ENCODE results near the gene FUT1. TPM values are rescaled to one million over a fixed set of nuclear protein-coding genes. Genes with fewer than 3 reads are reported as not detected.
"Not testable (repeated sequence)": the region's sequence is repeated elsewhere in the genome, so short reads cannot be mapped to it uniquely, and the experiment has no call there.

FUT1 gene
- polyA plus RNA-seq, 5 donors, result 4.5 to 7.0 (median 5.8) TPM

DNA sequence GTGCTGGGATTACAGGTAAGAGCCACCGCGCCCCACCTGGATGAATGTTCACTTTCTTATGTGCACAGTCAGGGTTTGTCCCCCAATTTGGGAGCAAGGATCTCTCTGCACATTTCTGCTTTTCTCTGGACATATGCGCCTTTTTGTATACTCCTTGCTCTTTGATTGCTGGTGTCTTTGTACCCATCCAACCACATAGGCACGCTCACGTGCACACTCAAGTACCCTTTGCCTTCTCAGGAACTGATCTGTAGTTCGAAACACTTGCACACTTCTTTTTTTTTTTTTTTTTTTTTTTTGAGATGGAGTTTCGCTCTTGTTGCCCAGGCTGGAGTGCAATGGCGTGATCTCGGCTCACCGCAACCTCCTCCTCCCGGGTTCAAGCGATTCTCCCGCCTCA is 34.3 kb downstream of the FUT1 start:
- not testable (repeated sequence) for DNase-seq

DNA sequence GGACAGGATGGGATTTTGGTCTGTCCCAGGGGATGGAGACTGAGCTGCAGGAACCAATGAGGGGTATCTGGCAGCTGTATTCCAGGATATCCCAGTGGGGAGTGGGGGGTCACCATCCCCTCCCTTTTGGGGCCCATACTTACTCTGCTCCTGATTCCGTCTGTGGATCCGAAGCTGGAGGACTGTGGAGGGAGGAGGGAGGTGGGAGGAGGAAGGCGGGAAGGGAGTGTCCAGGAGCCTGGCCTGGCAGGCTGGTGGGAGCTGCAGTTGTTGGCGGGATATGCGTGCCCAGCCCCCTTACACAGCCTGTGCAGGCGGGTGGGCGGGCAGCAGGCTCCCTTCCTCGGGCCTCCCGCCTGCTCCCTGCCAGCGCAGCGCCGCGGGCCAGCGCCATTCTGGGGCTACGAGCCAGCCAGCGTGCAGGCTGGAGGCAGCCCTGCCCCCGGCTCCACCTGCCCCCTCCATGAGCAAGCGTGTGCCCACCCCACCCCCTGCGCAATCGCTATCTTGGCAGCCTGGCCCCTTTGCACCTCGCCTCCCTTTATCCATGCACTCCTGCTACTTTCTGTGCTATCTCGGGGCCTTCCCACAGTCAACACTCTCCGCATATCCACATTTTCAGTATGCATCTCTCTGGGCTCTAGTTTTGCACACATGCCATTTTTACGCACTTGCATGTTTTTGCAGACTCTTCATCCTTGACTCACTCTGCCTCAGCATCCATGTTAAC is 35.7 kb downstream of the FUT1 start:
- peak; percentile 72 to 75 for DNase-seq

DNA sequence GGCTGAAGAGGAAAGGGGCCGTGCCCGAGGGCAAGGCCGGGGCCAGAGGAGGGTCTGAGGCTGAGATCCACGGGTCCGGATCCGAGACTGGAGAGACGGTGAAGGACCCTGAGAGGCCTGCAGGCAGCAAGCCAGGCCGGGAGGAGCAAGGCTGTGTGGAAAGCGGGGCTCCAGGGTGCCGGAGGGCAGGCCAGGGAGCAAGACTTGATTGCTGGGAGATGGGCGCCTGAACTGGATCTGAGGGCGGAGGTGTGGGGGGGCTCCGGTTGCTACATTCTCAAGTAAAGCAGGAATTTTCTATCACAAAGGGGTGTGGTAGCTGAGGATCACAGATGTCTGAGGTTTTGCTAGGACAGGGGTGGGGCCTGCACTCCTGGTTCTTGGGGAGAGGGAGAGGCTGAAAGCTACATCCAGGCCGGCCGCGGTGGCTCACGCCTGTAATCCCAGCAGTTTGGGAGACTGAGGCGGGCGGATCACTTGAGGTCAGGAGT is 36.7 kb downstream of the FUT1 start:
- no peak for DNase-seq

DNA sequence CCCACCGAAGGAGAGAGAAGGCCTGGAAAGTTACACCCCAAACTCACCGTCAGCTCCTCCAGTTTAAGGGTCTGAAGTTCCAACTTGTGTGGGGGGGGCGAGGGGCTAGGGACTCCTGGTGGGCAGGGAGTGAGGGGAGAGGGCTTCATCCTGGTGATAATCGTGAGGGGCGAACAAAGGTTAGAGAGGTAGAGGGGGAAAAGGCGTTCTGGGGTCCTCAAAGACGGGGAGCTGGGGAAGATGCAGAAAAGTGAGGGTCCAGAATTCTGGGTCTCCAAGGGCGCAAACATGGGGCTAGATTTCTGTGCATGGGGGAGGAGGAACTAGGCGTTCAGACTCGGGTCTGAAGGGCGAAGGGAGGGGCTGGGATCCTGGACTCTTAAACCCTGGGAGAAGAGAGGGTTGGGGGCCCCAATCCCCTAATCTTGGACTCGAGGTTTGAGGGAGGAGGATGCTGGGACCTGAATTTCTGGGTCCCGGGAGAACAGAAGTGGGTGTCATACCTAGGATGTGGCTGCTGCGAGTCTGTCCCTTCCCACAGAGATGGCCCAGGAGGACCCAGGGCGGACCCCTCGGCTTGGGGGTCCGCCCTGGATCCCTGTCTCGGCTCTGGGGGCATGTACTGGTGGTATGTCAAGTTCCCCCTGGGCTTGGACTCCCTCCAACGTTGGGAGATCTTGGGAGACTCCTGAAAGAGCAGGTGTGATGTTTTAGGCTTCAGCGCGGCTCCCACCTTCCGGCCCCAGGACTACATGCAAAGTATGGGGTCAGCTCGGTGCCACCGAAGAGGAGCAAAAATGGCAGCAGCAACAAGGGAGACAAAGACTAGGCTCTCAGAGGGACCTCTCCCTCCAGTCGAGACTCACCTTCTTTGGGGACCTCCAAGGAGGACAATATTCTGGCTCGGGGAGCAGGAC is 37.4 kb downstream of the FUT1 start:
- no peak for DNase-seq

DNA sequence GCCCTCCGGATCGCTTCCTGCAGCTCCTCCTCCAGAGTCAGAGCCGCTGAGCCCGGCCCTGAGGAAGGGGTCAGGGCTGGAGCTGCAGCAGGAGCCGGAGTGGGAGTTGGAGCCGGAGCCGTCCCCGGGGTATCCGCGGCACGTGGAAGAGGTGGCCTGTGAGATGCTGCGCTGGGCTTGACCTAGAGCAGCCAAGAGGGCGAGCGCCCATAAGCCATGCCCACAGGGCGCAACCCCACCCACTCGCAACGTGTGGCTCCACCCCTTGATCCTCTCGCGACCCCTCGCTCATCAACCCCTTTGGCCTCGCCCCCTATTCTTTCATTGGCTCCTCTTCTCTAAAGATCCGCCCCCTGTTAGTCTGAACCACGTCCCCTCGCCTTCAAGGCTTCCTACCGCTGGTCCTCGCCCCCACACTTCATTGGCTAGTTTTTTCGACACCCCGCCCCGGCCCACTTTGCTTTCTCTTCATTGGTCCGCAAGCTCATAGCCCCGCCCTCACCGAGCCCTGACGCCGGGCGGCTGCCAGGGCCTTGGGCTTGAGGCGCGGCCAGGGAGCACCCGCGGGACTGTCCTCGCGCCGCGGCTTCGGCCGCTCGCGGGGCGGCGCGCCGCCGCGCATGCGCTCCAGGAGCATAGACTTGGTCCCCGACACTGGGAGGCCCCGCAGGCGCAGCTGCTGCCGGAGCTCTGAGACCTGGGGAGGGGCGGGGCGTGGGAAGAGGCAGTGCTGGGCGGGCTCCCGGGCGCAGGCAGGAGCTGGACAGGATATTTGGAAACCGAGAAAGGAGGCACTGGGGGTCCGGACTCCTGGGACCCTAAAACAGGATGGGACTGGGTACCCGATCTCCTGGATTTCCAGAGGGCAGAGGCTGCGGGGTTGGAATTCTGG is 38.3 kb downstream of the FUT1 start:
- peak; percentile 100 for DNase-seq

DNA sequence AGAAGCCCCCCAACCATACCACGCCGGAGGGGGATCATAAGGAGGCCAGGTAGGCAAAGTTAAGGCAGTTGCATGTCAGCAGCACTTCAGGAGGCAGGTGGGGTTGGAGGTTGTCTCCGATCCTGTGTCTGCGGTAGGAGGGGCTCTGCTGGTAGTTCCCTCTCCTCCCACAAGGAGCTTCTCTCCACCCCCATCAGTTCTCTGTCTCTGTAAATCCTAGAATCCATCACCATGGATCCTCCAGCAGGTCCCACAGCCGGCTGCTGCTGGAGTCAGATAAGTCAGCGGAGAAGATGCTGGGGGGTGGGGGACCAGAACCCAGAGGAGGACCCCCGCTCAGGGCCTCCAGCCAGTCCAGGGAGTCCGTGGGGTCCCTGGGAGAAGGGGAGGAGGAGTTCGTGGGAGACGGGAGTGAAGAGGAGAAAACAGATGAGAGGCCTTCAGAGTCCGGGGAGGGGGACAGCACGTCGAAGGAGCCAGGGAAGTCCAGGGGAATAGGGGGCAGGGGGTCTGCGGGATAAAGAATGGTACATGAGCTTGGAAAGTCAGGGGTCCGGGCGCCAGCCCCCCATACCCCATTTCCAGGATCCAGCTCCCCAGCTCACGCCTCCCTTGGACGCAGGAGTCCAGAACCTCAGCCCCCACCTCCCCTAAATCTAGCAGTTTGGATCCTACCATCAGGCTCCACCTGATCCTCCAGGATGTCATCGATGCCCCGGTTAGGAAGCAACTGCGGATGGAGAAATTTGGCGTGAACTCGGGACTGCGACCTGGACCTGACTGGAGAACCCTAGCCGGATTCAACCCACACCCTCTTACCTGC is 39.2 kb downstream of the FUT1 start:
- DNase-seq, result no peak

DNA sequence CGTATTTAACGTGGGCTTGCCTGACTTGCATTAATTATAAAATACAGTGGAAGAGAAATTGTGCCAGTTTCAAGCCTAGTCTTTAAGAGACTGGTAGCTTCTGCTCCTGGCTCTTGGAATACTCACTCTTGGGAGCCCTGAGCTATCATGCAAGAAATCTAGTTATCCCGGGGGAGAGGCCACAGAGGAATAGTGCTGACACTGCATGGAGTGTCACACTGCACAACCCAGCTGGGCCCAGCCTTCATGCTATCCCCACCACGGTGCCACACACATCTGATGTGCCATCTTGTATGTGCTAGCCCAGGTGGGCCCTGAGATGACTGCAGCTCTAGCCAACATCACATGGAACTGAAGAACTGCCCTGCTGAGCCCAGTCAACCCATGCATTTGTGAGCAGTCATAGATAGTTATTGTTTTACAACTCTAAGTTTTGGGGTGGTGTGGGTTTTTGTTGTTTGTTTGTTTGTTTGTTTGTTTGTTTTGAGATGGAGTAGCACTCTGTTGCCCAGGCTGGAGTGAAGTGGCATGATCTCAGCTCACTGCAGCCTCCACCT is 41.3 kb downstream of the FUT1 start:
- DNase-seq, result no peak

DNA sequence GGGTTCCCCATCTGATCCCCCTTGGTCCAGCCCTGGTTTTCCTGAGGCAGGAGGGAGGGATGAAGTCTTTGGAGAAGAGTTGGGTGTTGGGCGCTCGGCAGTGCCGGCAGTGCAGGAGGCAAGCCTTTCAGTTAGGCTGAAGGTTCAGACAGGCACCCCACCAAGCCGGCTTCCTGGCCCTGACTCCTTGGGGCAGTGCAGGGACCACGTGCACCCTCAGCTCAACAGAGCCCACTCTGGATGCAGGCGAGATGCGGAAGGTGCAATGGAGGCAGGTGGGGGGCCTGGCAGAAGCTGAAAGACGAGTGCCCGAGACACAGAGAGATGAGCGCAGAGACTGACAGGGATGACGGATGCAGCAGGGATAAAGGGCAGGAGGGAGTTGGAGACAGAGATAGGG is 44.0 kb downstream of the FUT1 start:
- no peak for DNase-seq

DNA sequence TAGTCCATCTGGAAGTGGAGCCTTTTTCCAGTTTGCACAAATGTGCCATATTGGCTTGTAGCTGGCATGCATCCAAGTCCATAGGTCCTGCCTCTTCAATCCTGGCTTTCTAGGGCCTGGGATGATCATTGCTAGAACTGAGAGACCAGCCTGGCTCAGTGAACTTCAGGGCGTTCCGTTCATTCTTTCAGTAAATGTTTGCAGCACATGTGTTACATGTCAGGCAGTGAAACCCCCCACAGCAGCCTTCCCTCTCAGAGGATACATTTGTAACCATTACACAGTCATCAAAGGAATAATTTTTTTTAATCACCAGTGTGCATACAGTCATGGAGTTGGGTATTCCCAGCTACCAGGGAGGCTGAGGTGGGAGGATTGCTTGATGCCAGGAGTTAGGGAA is 47.0 kb downstream of the FUT1 start:
- DNase-seq, result no peak

DNA sequence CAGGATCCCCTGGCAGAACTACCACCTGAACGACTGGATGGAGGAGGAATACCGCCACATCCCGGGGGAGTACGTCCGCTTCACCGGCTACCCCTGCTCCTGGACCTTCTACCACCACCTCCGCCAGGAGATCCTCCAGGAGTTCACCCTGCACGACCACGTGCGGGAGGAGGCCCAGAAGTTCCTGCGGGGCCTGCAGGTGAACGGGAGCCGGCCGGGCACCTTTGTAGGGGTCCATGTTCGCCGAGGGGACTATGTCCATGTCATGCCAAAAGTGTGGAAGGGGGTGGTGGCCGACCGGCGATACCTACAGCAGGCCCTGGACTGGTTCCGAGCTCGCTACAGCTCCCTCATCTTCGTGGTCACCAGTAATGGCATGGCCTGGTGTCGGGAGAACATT is 49.1 kb downstream of the FUT1 start:
- no peak for DNase-seq

DNA sequence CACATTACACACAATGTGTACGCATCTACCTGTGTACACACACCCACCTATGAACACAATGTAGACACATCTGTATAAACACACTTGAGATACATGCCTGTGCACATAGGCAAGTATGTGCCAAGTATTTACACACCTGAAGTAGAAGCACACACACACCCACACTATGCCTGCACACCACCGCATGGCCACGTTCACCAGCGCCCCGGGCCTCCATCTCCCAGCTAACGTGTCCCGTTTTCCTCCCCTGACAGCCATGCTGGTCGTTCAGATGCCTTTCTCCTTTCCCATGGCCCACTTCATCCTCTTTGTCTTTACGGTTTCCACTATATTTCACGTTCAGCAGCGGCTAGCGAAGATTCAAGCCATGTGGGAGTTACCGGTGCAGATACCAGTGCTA is 49.7 kb downstream of the FUT1 start:
- DNase-seq, result no peak

DNA sequence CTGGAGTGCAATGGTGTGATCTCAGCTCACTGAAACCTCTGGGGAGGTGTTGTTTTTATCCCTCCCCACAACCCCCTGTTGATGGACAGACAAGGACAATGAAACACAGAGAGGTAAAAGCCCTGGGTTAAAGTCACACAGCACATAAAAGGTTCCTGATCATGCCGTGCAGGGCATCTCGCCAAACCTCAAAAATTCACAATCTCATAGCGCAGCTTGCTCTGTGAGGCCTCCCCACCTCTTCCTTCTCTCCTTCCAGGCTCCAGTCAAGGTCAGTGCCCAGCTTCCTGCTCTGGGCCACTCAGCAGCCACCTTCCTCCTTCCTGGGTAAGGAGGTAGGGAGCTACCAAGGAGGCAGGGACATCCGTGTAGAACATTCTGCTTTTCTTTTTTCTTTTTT is 54.4 kb downstream of the FUT1 start:
- DNase-seq, result no peak

Other genes starting within 250 kb of the FUT1 start
- 1 to 10 TPM; 1.4 to 4.0 (median 2.6) TPM for gene LMTK3, start 240.8 kb downstream of the FUT1 start, polyA plus RNA-seq (ENCODE audit: insufficient read depth in 1 of 5, insufficient read length in 5 of 5, low replicate concordance in 1 of 5)
- gene SULT2B1, start 200.5 kb downstream of the FUT1 start, polyA plus RNA-seq (ENCODE audit: insufficient read depth in 1 of 5, insufficient read length in 5 of 5, low replicate concordance in 1 of 5), result 1 to 10 TPM; 1.6 to 4.2 (median 3.3) TPM
- under 1 TPM; 0.11 to 0.76 (median 0.32) TPM for gene SPACA4, start 145.9 kb downstream of the FUT1 start, polyA plus RNA-seq (ENCODE audit: insufficient read depth in 1 of 5, insufficient read length in 5 of 5, low replicate concordance in 1 of 5)
- gene FAM83E, start 137.6 kb downstream of the FUT1 start, polyA plus RNA-seq (ENCODE audit: insufficient read depth in 1 of 5, insufficient read length in 5 of 5, low replicate concordance in 1 of 5), result 10 to 100 TPM in 2 of 5 donors, 1 to 10 TPM in 3; 3.7 to 11.6 (median 4.8) TPM
- 1,000 to 10,000 TPM; 1,161 to 2,077 (median 1,395) TPM for gene RPL18, start 133.5 kb downstream of the FUT1 start, polyA plus RNA-seq (ENCODE audit: insufficient read depth in 1 of 5, insufficient read length in 5 of 5, low replicate concordance in 1 of 5)
- 10 to 100 TPM; 10.0 to 17.8 (median 11.6) TPM for gene SPHK2, start 133.1 kb downstream of the FUT1 start, polyA plus RNA-seq (ENCODE audit: insufficient read depth in 1 of 5, insufficient read length in 5 of 5, low replicate concordance in 1 of 5)
- 10 to 100 TPM in 3 of 5 donors, 1 to 10 TPM in 2; 6.3 to 14.0 (median 10.5) TPM for gene DBP, start 115.3 kb downstream of the FUT1 start, polyA plus RNA-seq (ENCODE audit: insufficient read depth in 1 of 5, insufficient read length in 5 of 5, low replicate concordance in 1 of 5)
- 1 to 10 TPM; 3.8 to 7.5 (median 5.7) TPM for gene CA11, start 106.5 kb downstream of the FUT1 start, polyA plus RNA-seq (ENCODE audit: insufficient read depth in 1 of 5, insufficient read length in 5 of 5, low replicate concordance in 1 of 5)
- 1 to 10 TPM in 3 of 5 donors, under 1 TPM in 2; 0.43 to 2.2 (median 1.5) TPM for gene NTN5, start 79.6 kb downstream of the FUT1 start, polyA plus RNA-seq (ENCODE audit: insufficient read depth in 1 of 5, insufficient read length in 5 of 5, low replicate concordance in 1 of 5)
- gene FUT2, start 56.7 kb downstream of the FUT1 start, polyA plus RNA-seq (ENCODE audit: insufficient read depth in 1 of 5, insufficient read length in 5 of 5, low replicate concordance in 1 of 5), result 1 to 10 TPM; 1.5 to 3.2 (median 2.3) TPM
- 10 to 100 TPM in 1 of 5 donors, 1 to 10 TPM in 4; 4.3 to 11.8 (median 4.6) TPM for gene MAMSTR, start 32.9 kb downstream of the FUT1 start, polyA plus RNA-seq (ENCODE audit: insufficient read depth in 1 of 5, insufficient read length in 5 of 5, low replicate concordance in 1 of 5)
- 10 to 100 TPM; 14.6 to 29.8 (median 17.7) TPM for gene RASIP1, start 12.0 kb downstream of the FUT1 start, polyA plus RNA-seq (ENCODE audit: insufficient read depth in 1 of 5, insufficient read length in 5 of 5, low replicate concordance in 1 of 5)
- 1 to 10 TPM in 4 of 5 donors, under 1 TPM in 1; 0.40 to 2.1 (median 1.6) TPM for gene IZUMO1, start 5.7 kb downstream of the FUT1 start, polyA plus RNA-seq (ENCODE audit: insufficient read depth in 1 of 5, insufficient read length in 5 of 5, low replicate concordance in 1 of 5)
- not detected for gene FGF21, start 2.9 kb upstream of the FUT1 start, polyA plus RNA-seq (ENCODE audit: insufficient read depth in 1 of 5, insufficient read length in 5 of 5, low replicate concordance in 1 of 5)
- 10 to 100 TPM; 33.3 to 58.9 (median 42.9) TPM for gene BCAT2, start 58.4 kb upstream of the FUT1 start, polyA plus RNA-seq (ENCODE audit: insufficient read depth in 1 of 5, insufficient read length in 5 of 5, low replicate concordance in 1 of 5)
- 1 to 10 TPM; 6.9 to 9.9 (median 8.6) TPM for gene HSD17B14, start 83.8 kb upstream of the FUT1 start, polyA plus RNA-seq (ENCODE audit: insufficient read depth in 1 of 5, insufficient read length in 5 of 5, low replicate concordance in 1 of 5)
- 10 to 100 TPM; 12.9 to 23.2 (median 15.5) TPM for gene PLEKHA4, start 116.0 kb upstream of the FUT1 start, polyA plus RNA-seq (ENCODE audit: insufficient read depth in 1 of 5, insufficient read length in 5 of 5, low replicate concordance in 1 of 5)
- gene PPP1R15A, start 119.8 kb upstream of the FUT1 start, polyA plus RNA-seq (ENCODE audit: insufficient read depth in 1 of 5, insufficient read length in 5 of 5, low replicate concordance in 1 of 5), result 10 to 100 TPM; 38.6 to 72.3 (median 53.5) TPM
- gene TULP2, start 146.1 kb upstream of the FUT1 start, polyA plus RNA-seq (ENCODE audit: insufficient read depth in 1 of 5, insufficient read length in 5 of 5, low replicate concordance in 1 of 5), result 1 to 10 TPM in 3 of 5 donors, under 1 TPM in 2; 0.70 to 1.5 (median 1.3) TPM
- 100 to 1,000 TPM; 137 to 239 (median 180) TPM for gene NUCB1, start 147.7 kb upstream of the FUT1 start, polyA plus RNA-seq (ENCODE audit: insufficient read depth in 1 of 5, insufficient read length in 5 of 5, low replicate concordance in 1 of 5)
- 1 to 10 TPM in 4 of 5 donors, under 1 TPM in 1; 0.80 to 2.4 (median 1.6) TPM for gene DHDH, start 181.1 kb upstream of the FUT1 start, polyA plus RNA-seq (ENCODE audit: insufficient read depth in 1 of 5, insufficient read length in 5 of 5, low replicate concordance in 1 of 5)
- gene BAX, start 202.2 kb upstream of the FUT1 start, polyA plus RNA-seq (ENCODE audit: insufficient read depth in 1 of 5, insufficient read length in 5 of 5, low replicate concordance in 1 of 5), result 10 to 100 TPM; 41.9 to 96.2 (median 62.0) TPM
- gene FTL, start 212.7 kb upstream of the FUT1 start, polyA plus RNA-seq (ENCODE audit: insufficient read depth in 1 of 5, insufficient read length in 5 of 5, low replicate concordance in 1 of 5), result 1,000 to 10,000 TPM; 1,127 to 1,622 (median 1,142) TPM
- gene GYS1, start 240.7 kb upstream of the FUT1 start, polyA plus RNA-seq (ENCODE audit: insufficient read depth in 1 of 5, insufficient read length in 5 of 5, low replicate concordance in 1 of 5), result 10 to 100 TPM; 36.9 to 54.5 (median 44.4) TPM
- 10 to 100 TPM; 58.1 to 98.7 (median 76.1) TPM for gene RUVBL2, start 241.2 kb upstream of the FUT1 start, polyA plus RNA-seq (ENCODE audit: insufficient read depth in 1 of 5, insufficient read length in 5 of 5, low replicate concordance in 1 of 5)